Measurements from ENCODE around the gene DNM3. TPM values are rescaled to one million over a fixed set of nuclear protein-coding genes. Genes with fewer than 3 reads are reported as not detected.

Gene DNM3
- total and polyA plus RNA-seq, 10 of the 15 experiments (the other 5 are each of a cell fraction or from before 2014, with no cell fraction given), result 0.03 to 1.5 (median 0.08) TPM; not detected in 3

DNA sequence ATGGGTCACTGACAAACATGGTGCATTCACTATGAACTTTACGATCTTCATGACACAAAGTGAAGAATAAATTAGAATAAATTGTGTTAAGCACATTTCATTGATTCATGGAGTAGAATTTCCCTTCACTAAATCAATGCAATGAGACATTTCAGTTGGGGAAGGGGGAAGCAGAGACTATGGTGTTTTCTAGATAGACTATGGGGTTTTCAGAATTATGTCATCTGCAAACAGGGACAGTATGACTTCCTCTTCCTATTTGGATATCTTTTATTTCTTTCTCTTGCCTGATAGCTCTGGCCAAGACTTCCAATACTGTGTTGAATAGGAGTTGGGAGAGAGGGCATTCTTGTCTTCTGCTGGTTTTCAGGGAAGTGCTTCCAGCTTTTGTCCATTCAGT is 499.2 kb downstream of the DNM3 start (continued):
- TF ChIP-seq EP300 (IDR thresholded peaks at IDR 0.05; ENCODE audit: borderline replicate concordance in 1 of 2, control insufficient read depth in 1 of 2, low read depth in 2 of 2, low read length in 2 of 2), result no peak; a peak in 1 of 4 replicates
- no peak for TF ChIP-seq ZBTB4 (CRISPR knock-in tag; IDR thresholded peaks at IDR 0.05)
- TF ChIP-seq, protein P1, sequence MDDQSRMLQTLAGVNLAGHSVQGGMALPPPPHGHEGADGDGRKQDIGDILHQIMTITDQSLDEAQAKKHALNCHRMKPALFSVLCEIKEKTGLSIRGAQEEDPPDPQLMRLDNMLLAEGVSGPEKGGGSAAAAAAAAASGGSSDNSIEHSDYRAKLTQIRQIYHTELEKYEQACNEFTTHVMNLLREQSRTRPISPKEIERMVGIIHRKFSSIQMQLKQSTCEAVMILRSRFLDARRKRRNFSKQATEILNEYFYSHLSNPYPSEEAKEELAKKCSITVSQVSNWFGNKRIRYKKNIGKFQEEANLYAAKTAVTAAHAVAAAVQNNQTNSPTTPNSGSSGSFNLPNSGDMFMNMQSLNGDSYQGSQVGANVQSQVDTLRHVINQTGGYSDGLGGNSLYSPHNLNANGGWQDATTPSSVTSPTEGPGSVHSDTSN (IDR thresholded peaks at IDR 0.05; ENCODE audit: insufficient replicate concordance, low read depth, low read length), result no peak
- TF ChIP-seq, protein P2, sequence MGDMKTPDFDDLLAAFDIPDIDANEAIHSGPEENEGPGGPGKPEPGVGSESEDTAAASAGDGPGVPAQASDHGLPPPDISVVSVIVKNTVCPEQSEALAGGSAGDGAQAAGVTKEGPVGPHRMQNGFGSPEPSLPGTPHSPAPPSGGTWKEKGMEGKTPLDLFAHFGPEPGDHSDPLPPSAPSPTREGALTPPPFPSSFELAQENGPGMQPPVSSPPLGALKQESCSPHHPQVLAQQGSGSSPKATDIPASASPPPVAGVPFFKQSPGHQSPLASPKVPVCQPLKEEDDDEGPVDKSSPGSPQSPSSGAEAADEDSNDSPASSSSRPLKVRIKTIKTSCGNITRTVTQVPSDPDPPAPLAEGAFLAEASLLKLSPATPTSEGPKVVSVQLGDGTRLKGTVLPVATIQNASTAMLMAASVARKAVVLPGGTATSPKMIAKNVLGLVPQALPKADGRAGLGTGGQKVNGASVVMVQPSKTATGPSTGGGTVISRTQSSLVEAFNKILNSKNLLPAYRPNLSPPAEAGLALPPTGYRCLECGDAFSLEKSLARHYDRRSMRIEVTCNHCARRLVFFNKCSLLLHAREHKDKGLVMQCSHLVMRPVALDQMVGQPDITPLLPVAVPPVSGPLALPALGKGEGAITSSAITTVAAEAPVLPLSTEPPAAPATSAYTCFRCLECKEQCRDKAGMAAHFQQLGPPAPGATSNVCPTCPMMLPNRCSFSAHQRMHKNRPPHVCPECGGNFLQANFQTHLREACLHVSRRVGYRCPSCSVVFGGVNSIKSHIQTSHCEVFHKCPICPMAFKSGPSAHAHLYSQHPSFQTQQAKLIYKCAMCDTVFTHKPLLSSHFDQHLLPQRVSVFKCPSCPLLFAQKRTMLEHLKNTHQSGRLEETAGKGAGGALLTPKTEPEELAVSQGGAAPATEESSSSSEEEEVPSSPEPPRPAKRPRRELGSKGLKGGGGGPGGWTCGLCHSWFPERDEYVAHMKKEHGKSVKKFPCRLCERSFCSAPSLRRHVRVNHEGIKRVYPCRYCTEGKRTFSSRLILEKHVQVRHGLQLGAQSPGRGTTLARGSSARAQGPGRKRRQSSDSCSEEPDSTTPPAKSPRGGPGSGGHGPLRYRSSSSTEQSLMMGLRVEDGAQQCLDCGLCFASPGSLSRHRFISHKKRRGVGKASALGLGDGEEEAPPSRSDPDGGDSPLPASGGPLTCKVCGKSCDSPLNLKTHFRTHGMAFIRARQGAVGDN (IDR thresholded peaks at IDR 0.05), result no peak
- no peak for TF ChIP-seq CHD2 (IDR thresholded peaks at IDR 0.05; ENCODE audit: borderline replicate concordance, low read depth, low read length)
- TF ChIP-seq, protein P3, sequence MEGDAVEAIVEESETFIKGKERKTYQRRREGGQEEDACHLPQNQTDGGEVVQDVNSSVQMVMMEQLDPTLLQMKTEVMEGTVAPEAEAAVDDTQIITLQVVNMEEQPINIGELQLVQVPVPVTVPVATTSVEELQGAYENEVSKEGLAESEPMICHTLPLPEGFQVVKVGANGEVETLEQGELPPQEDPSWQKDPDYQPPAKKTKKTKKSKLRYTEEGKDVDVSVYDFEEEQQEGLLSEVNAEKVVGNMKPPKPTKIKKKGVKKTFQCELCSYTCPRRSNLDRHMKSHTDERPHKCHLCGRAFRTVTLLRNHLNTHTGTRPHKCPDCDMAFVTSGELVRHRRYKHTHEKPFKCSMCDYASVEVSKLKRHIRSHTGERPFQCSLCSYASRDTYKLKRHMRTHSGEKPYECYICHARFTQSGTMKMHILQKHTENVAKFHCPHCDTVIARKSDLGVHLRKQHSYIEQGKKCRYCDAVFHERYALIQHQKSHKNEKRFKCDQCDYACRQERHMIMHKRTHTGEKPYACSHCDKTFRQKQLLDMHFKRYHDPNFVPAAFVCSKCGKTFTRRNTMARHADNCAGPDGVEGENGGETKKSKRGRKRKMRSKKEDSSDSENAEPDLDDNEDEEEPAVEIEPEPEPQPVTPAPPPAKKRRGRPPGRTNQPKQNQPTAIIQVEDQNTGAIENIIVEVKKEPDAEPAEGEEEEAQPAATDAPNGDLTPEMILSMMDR (IDR thresholded peaks at IDR 0.05 in 2 of 3, conservative IDR thresholded peaks at IDR 0.05 in 1 of 3; ENCODE audit: control insufficient read depth in 2 of 3, extremely low read depth in 1 of 3, insufficient read depth in 1 of 3, low read depth in 3 of 3, low read length in 3 of 3), result no peak
- no peak for TF ChIP-seq FOXM1 (IDR thresholded peaks at IDR 0.05; ENCODE audit: low read depth, low read length)
- TF ChIP-seq DPF2 (IDR thresholded peaks at IDR 0.05), result peak; percentile 60; the same call in 1 of the 2 replicates
- no peak for TF ChIP-seq SKIL (IDR thresholded peaks at IDR 0.05; ENCODE audit: low read depth, poor library complexity, severe bottlenecking)
- peak; percentile 72; the same call in 1 of the 2 replicates for TF ChIP-seq SPI1 (IDR thresholded peaks at IDR 0.05; ENCODE audit: borderline replicate concordance, insufficient read depth, low read depth, low read length)
- TF ChIP-seq BCL11A (IDR thresholded peaks at IDR 0.05; ENCODE audit: low read depth, low read length), result no peak

All from GM12878 (cell line).